ENCODE results near the gene R3HDM4. TPM values are rescaled to one million over a fixed set of nuclear protein-coding genes. Genes with fewer than 3 reads are reported as not detected.

R3HDM4 gene
- total and polyA plus RNA-seq, 9 of the 15 experiments (the other 6 are each of a cell fraction or from before 2014, with no cell fraction given), result 3.2 to 154 (median 59.0) TPM

- FAIRE-seq (no peak), DNase-seq (ENCODE audit: extremely low read depth in 1 of 4, low spot score in 3 of 4) (no peak), ATAC-seq (no peak)
- POLR2A ChIA-PET, result no interaction called here
- no TSS peak for BruUV-seq (replicated peaks)
- Histone ChIP-seq H3K4me2 (ENCODE audit: insufficient read depth, low read length) (no peak overlapping the region), H3K4me3 (no peak overlapping the region), H3K79me2 (ENCODE audit: control insufficient read depth, insufficient read depth, low read length) (peaks cover 4% of the 10 kb centered on the region; the same call in 2 of the 3 replicates), H3K9ac (ENCODE audit: insufficient read depth in 1 of 2, low read depth in 2 of 2, low read length in 2 of 2) (peak overlapping the region in 1 of 2 experiments; percentile 64; a peak in 2 of 4 replicates), H2AFZ (ENCODE audit: low read depth, low read length) (no peak overlapping the region), H3K27me3 (ENCODE audit: control insufficient read depth in 2 of 2, insufficient read depth in 2 of 2, low read length in 2 of 2) (no peaks in the 10 kb centered on the region), H3K4me1 (replicated peaks in 1 of 2; ENCODE audit: control insufficient read depth in 2 of 2, insufficient read depth in 2 of 2, low read length in 2 of 2) (peaks cover 21 to 76% of the 10 kb centered on the region in 2 experiments), H3K36me3 (ENCODE audit: control insufficient read depth, insufficient read depth, low read length) (peaks cover 71% of the 10 kb centered on the region; the same call in 2 of the 3 replicates), H4K20me1 (replicated peaks; ENCODE audit: control insufficient read depth, insufficient read depth, low read length) (no peaks in the 10 kb centered on the region; the same call in 1 of the 2 replicates), H3K9me1 (ENCODE audit: control insufficient read depth, insufficient read depth, low read length) (no peaks in the 10 kb centered on the region), H3K9me3 (replicated peaks; ENCODE audit: control insufficient read depth, insufficient read depth, low read depth, low read length) (no peaks in the 10 kb centered on the region), H3K27ac (ENCODE audit: extremely low read depth, low read depth, low read length) (peak overlapping the region; percentile 40; the same call in 1 of the 3 replicates)
- in situ Hi-C loops (cut with MboI) (no loop called here), intact Hi-C loops (cut with micrococcal nuclease) (no loop called here)
- CTCF ChIA-PET (ENCODE audit: low intra/inter-chr PET ratio), result no interaction called here
- 93% methylated on average over 22 of the region's 34 CpGs for WGBS (ENCODE audit: insufficient coverage, low coverage, missing lambda C conversion rate)
- TF ChIP-seq HDAC2 (IDR thresholded peaks at IDR 0.05) (no peak), ZNF717 (CRISPR knock-in tag; IDR thresholded peaks at IDR 0.05) (0 out of 2 replicates have a peak, but pooled peaks have one; percentile 70), ERF (CRISPR knock-in tag; IDR thresholded peaks at IDR 0.05) (peak; percentile 51; the same call in 1 of the 2 replicates), SNRNP70 (optimal IDR thresholded peaks at IDR 0.05; ENCODE audit: low read depth, low read length) (no peak), TFAP4 (CRISPR knock-in tag; IDR thresholded peaks at IDR 0.05; ENCODE audit: borderline replicate concordance) (peak; percentile 35; the same call in 1 of the 2 replicates), NRF1 (conservative IDR thresholded peaks at IDR 0.05 in 1 of 2, IDR thresholded peaks at IDR 0.05 in 1 of 2) (no peak), E2F3 (CRISPR knock-in tag; IDR thresholded peaks at IDR 0.05) (0 out of 2 replicates have a peak, but pooled peaks have one; percentile 27), ZC3H11A (IDR thresholded peaks at IDR 0.05; ENCODE audit: low read depth, low read length) (no peak), ESRRA (IDR thresholded peaks at IDR 0.05; ENCODE audit: borderline replicate concordance, low read depth) (no peak), ZNF644 (tag; IDR thresholded peaks at IDR 0.05; ENCODE audit: low read depth) (no peak), GABPB2 (CRISPR knock-in tag; conservative IDR thresholded peaks at IDR 0.05) (no peak), USF2 (CRISPR knock-in tag; IDR thresholded peaks at IDR 0.05) (no peak), FIP1L1 (IDR thresholded peaks at IDR 0.05; ENCODE audit: low read depth, low read length, poor library complexity, severe bottlenecking) (peak; percentile 24), BRD9 (IDR thresholded peaks at IDR 0.05; ENCODE audit: low read depth, partially characterized antibody) (no peak), ZNF561 (CRISPR knock-in tag; conservative IDR thresholded peaks at IDR 0.05) (no peak), POLR2A (conservative IDR thresholded peaks at IDR 0.05) (peak; percentile 67), PRPF4 (IDR thresholded peaks at IDR 0.05; ENCODE audit: insufficient read depth, low read depth, low read length, poor library complexity, severe bottlenecking) (peak; percentile 50), ZBTB33 (CRISPR knock-in tag; IDR thresholded peaks at IDR 0.05) (peak; percentile 64), SUPT5H (IDR thresholded peaks at IDR 0.05) (peak; percentile 69), BACH1 (tag; IDR thresholded peaks at IDR 0.05) (no peak), MCM7 (IDR thresholded peaks at IDR 0.05) (no peak)
Observed at GRCh38 chr19:868458-869244, 44.4 kb downstream of the R3HDM4 start.

Data from K562 (cell line).